ENCODE measurements around the gene ABCB11. TPM values are rescaled to one million over a fixed set of nuclear protein-coding genes. Genes with fewer than 3 reads are reported as not detected.

Gene ABCB11
- total RNA-seq, 4 donors from 2014 or later, result 0.13 TPM; not detected in 3

DNA sequence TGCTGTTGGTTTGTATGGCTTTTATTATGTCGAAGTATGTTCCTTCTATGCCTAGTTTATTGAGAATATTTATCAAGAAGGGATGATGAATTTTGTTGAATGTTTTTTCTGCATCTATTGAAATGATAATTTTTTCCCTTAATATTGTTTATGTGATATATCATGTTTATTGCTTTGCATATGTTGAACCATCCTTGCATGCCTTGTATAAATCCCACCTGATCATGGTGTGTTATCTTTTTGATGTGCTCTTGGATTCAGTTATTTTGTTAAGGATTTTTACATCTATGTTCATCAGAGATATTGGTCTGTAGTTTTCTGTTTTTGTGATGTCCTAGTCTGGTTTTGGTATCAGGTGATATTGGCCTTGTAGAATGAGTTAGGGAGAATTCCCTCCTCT lies 79.3 kb downstream of the ABCB11 start:
- Histone ChIP-seq H3K9me3 (no peaks in the 10 kb centered on the region), H3K4me1 (no peaks in the 10 kb centered on the region), H3K27me3 (no peaks in the 10 kb centered on the region), H3K27ac (no peak overlapping the region), H3K36me3 (no peaks in the 10 kb centered on the region), H3K4me3 (no peak overlapping the region)
- WGBS, 2 donors (ENCODE audit: low coverage in 1 of 2), result 67% methylated on average over 1 of the region's 1 CpG; no CpG with 5 or more reads in 1 of the 2 donors
- ATAC-seq, result no peak
- no peak for TF ChIP-seq EP300 (IDR thresholded peaks at IDR 0.05)
- TF ChIP-seq POLR2AphosphoS5 (IDR thresholded peaks at IDR 0.05), result no peak
- no peak for TF ChIP-seq POLR2A (IDR thresholded peaks at IDR 0.05)
- TF ChIP-seq, protein P1, sequence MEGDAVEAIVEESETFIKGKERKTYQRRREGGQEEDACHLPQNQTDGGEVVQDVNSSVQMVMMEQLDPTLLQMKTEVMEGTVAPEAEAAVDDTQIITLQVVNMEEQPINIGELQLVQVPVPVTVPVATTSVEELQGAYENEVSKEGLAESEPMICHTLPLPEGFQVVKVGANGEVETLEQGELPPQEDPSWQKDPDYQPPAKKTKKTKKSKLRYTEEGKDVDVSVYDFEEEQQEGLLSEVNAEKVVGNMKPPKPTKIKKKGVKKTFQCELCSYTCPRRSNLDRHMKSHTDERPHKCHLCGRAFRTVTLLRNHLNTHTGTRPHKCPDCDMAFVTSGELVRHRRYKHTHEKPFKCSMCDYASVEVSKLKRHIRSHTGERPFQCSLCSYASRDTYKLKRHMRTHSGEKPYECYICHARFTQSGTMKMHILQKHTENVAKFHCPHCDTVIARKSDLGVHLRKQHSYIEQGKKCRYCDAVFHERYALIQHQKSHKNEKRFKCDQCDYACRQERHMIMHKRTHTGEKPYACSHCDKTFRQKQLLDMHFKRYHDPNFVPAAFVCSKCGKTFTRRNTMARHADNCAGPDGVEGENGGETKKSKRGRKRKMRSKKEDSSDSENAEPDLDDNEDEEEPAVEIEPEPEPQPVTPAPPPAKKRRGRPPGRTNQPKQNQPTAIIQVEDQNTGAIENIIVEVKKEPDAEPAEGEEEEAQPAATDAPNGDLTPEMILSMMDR (IDR thresholded peaks at IDR 0.05), result no peak

DNA sequence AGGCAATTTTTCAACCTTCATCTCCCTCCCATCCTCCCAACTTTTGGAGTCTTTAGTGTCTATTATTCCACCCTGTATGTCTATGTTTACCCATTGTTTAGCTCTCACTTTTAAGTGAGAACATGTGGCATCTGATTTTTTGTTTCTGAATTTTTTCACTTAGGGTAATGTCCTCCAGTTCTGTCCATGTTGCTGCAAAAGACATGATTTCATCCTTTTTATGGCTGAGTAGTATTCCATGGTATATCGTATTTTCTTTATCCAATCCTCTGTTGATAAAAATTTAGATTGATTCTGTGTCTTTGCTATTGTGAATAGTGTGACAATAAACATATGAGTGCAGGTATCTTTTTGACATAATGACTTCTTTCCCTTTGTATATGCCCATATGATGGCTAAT lies 81.8 kb downstream of the ABCB11 start:
- no peaks in the 10 kb centered on the region for H3K9me3 ChIP-seq
- H3K36me3 ChIP-seq, result no peaks in the 10 kb centered on the region
- no peak overlapping the region for H3K27ac ChIP-seq
- TF ChIP-seq POLR2A (IDR thresholded peaks at IDR 0.05) (no peak), EP300 (IDR thresholded peaks at IDR 0.05) (no peak), POLR2AphosphoS5 (IDR thresholded peaks at IDR 0.05) (no peak)
- TF ChIP-seq, protein P1 (IDR thresholded peaks at IDR 0.05), result no peak
- WGBS, 2 donors (ENCODE audit: low coverage in 1 of 2), result 100% methylated on average over 1 of the region's 1 CpG; no CpG with 5 or more reads in 1 of the 2 donors
- no peak for ATAC-seq
- H3K4me1 ChIP-seq, result no peaks in the 10 kb centered on the region
- H3K27me3 ChIP-seq, result no peaks in the 10 kb centered on the region
- no peak overlapping the region for H3K4me3 ChIP-seq

DNA sequence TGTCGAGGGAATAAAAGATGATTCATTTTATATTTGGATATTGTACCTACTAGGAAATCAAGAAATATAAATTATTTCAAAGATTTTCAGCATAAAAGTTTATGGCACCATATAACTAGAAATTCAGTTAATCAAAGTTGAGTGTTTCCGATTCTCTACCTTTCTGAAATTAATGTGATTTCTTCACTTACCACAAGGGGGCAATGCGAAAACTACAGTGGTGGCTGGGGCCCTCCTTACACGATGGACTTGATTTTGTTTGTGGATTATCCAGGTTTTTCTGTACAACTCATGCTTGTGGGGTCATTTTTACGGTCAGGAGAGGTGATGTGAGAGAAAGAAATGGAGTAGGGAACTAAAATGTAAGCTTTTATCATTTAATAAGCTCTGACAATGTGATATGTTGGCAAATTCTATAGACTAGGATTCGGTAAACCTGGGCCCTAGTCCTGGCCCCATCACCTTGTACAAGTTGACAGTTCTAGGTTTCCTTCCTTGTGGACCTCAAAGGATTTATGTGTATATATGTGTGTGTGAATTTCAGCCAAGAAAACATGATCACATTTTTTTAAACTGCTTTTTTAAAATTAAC lies 82.4 kb downstream of the ABCB11 start:
- no peak overlapping the region for H3K4me3 ChIP-seq
- ATAC-seq, result no peak
- 60 to 70% methylated on average over 2 to 6 of the region's 6 CpGs for WGBS, 2 donors (ENCODE audit: low coverage in 1 of 2)

DNA sequence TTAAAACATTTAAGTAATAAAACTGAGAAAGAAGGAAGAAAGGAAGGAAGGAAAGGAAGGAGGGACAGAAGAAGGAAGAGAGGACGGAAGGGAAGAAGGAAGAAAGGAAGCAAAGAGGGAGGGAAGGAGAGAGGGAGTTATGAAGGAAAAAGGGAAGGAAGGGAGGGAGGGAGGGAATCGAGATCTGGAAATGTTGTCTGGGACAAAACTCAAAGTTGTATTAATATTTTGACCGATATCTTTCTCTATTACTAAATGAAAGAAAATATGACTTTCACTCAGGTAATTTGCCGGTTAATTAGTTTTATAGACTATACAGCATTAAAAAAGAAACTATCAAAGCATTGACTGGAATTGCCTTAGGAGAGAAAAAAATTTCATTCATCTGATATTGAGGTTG lies 85.6 kb downstream of the ABCB11 start:
- Histone ChIP-seq H3K27me3 (no peaks in the 10 kb centered on the region), H3K27ac (no peak overlapping the region), H3K9me3 (no peaks in the 10 kb centered on the region), H3K4me1 (no peaks in the 10 kb centered on the region), H3K36me3 (no peaks in the 10 kb centered on the region), H3K4me3 (no peak overlapping the region)
- no peak for ATAC-seq
- no peak for TF ChIP-seq POLR2AphosphoS5 (IDR thresholded peaks at IDR 0.05)
- no peak for TF ChIP-seq POLR2A (IDR thresholded peaks at IDR 0.05)
- no peak for TF ChIP-seq EP300 (IDR thresholded peaks at IDR 0.05)
- TF ChIP-seq, protein P1 (IDR thresholded peaks at IDR 0.05), result no peak
- 39 to 53% methylated on average over 4 of the region's 4 CpGs for WGBS, 2 donors (ENCODE audit: low coverage in 1 of 2)

More for the DNA sequence above, 82.4 kb downstream of the ABCB11 start:
- Histone ChIP-seq H3K27ac (no peak overlapping the region), H3K27me3 (no peaks in the 10 kb centered on the region), H3K4me1 (no peaks in the 10 kb centered on the region), H3K36me3 (no peaks in the 10 kb centered on the region), H3K9me3 (no peaks in the 10 kb centered on the region)
- TF ChIP-seq EP300 (IDR thresholded peaks at IDR 0.05), result no peak
- TF ChIP-seq POLR2A (IDR thresholded peaks at IDR 0.05), result no peak
- TF ChIP-seq, protein P1 (IDR thresholded peaks at IDR 0.05), result peak in 3 of 4 experiments; percentile 6 to 35 (median 20)
- no peak for TF ChIP-seq POLR2AphosphoS5 (IDR thresholded peaks at IDR 0.05)

DNA sequence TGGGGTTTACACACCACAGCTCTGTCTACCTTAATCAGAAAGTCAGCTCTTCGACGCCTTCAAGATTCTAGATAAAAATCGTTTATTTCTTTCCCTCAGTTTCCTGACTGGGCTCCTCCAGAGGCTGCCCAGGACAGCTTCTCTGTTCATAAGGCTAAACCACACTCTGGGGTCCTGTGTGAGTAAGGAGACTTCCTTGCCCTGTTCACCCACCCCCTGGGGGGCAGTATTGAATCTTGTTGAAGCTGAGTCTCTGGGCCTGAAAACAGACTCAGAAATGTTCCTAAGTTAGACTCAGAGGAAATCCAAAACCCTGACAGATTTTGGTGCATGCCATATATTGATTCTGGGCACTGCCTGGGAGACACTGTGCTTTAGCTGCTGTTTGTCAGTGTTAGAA lies 87.1 kb downstream of the ABCB11 start:
- WGBS, 2 donors (ENCODE audit: low coverage in 1 of 2), result 80% methylated on average over 3 of the region's 3 CpGs; no CpG with 5 or more reads in 1 of the 2 donors
- Histone ChIP-seq H3K4me3 (no peak overlapping the region), H3K27ac (no peak overlapping the region), H3K9me3 (no peaks in the 10 kb centered on the region), H3K4me1 (no peaks in the 10 kb centered on the region), H3K36me3 (no peaks in the 10 kb centered on the region), H3K27me3 (no peaks in the 10 kb centered on the region)
- no peak for TF ChIP-seq POLR2AphosphoS5 (IDR thresholded peaks at IDR 0.05)
- ATAC-seq, result no peak
